Liver (tissue), 3 donors: ENCODE measurements around the gene PRKN.

ENCODE experiments used
- RAD21 ChIP-seq, 2 donors: IDR thresholded peaks; 2 replicates each; pipeline ENCODE4 v1.6.1; 2016; ENCODE audit warnings: antibody characterized with exemption in 2 of 2, mild to moderate bottlenecking in 2 of 2
- SP1 ChIP-seq: IDR thresholded peaks from 2 replicates; pipeline ENCODE4 v1.6.1; 2018; ENCODE audit warnings: antibody characterized with exemption, mild to moderate bottlenecking
- TAF1 ChIP-seq: conservative IDR thresholded peaks from 2 replicates; pipeline ENCODE4 v1.6.1; 2016; ENCODE audit warnings: antibody characterized with exemption, mild to moderate bottlenecking
- YY1 ChIP-seq: IDR thresholded peaks from 2 replicates; pipeline ENCODE4 v1.6.1; 2016; ENCODE audit warnings: antibody characterized with exemption, mild to moderate bottlenecking
- TF ChIP-seq, protein P1 (sequence below): fragments of 150-350 bp; IDR thresholded peaks from 2 replicates; pipeline ENCODE4 v1.5.1; 2017; ENCODE audit warnings: improper control_type of control experiment, low read depth, low read length; ENCODE audit not compliant: missing input control
- TF ChIP-seq, protein P2 (sequence below): IDR thresholded peaks from 2 replicates; pipeline ENCODE4 v1.6.1; 2016; ENCODE audit warnings: antibody characterized with exemption, mild to moderate bottlenecking
- TF ChIP-seq, protein P3 (sequence below): IDR thresholded peaks from 2 replicates; pipeline ENCODE4 v1.6.1; 2016; ENCODE audit warnings: antibody characterized with exemption
- donor health status: healthy.
- donor health status: healthy.

DNA sequence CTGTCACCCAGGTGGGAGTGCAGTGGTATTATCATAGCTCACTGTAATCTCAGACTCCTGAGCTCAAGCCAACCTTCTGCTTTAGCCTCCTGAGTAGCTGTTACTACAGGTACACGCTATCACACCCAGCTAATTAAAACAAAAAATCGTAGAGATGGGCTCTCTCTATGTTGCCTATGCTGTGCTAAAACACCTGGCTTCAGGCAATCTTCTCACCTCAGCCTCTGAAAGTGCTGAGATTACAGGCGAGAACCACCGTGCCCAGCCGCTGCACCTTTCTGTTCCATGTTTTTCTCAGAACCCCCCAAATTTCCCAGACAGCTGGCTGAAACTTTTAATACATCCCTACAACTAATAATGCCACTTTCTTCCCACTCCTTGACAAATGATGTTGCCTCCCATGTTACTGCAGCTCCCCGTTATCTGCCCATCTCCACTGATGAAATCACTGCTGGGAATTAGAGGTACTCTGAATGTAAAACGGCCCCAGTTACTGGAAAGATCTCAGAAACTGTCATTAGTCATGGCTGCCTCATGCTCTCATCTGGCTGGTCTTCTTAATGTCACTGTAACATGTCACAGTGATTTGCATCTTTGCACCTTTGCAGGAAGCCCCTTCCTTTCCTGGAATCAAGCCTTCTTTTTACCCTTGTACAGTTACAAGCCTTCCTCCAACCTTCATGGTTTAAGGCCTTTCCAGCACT is 697.5 kb downstream of the PRKN start:
- TF ChIP-seq, protein P1, sequence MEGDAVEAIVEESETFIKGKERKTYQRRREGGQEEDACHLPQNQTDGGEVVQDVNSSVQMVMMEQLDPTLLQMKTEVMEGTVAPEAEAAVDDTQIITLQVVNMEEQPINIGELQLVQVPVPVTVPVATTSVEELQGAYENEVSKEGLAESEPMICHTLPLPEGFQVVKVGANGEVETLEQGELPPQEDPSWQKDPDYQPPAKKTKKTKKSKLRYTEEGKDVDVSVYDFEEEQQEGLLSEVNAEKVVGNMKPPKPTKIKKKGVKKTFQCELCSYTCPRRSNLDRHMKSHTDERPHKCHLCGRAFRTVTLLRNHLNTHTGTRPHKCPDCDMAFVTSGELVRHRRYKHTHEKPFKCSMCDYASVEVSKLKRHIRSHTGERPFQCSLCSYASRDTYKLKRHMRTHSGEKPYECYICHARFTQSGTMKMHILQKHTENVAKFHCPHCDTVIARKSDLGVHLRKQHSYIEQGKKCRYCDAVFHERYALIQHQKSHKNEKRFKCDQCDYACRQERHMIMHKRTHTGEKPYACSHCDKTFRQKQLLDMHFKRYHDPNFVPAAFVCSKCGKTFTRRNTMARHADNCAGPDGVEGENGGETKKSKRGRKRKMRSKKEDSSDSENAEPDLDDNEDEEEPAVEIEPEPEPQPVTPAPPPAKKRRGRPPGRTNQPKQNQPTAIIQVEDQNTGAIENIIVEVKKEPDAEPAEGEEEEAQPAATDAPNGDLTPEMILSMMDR, result no peak
- TF ChIP-seq RAD21 (IDR thresholded peaks at IDR 0.05), result no peak
- TF ChIP-seq TAF1, result no peak
- no peak for TF ChIP-seq SP1
- no peak for TF ChIP-seq YY1
- TF ChIP-seq, protein P2, sequence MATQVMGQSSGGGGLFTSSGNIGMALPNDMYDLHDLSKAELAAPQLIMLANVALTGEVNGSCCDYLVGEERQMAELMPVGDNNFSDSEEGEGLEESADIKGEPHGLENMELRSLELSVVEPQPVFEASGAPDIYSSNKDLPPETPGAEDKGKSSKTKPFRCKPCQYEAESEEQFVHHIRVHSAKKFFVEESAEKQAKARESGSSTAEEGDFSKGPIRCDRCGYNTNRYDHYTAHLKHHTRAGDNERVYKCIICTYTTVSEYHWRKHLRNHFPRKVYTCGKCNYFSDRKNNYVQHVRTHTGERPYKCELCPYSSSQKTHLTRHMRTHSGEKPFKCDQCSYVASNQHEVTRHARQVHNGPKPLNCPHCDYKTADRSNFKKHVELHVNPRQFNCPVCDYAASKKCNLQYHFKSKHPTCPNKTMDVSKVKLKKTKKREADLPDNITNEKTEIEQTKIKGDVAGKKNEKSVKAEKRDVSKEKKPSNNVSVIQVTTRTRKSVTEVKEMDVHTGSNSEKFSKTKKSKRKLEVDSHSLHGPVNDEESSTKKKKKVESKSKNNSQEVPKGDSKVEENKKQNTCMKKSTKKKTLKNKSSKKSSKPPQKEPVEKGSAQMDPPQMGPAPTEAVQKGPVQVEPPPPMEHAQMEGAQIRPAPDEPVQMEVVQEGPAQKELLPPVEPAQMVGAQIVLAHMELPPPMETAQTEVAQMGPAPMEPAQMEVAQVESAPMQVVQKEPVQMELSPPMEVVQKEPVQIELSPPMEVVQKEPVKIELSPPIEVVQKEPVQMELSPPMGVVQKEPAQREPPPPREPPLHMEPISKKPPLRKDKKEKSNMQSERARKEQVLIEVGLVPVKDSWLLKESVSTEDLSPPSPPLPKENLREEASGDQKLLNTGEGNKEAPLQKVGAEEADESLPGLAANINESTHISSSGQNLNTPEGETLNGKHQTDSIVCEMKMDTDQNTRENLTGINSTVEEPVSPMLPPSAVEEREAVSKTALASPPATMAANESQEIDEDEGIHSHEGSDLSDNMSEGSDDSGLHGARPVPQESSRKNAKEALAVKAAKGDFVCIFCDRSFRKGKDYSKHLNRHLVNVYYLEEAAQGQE, result no peak
- TF ChIP-seq, protein P3, sequence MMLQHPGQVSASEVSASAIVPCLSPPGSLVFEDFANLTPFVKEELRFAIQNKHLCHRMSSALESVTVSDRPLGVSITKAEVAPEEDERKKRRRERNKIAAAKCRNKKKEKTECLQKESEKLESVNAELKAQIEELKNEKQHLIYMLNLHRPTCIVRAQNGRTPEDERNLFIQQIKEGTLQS, result no peak
